ENCODE data around the gene CCBE1.

GRCh38 chr18:59639821-59640220, 57.4 kb downstream of the CCBE1 start:
- no peak for TF ChIP-seq ZNF707 (CRISPR knock-in tag; conservative IDR thresholded peaks at IDR 0.05)
- TF ChIP-seq DPF2 (IDR thresholded peaks at IDR 0.05), result no peak
- no peak for TF ChIP-seq POLR2AphosphoS5 (IDR thresholded peaks at IDR 0.05; ENCODE audit: control insufficient read depth, insufficient read depth, low read depth, low read length)
- TF ChIP-seq MAX (CRISPR knock-in tag; IDR thresholded peaks at IDR 0.05), result no peak
